HL-60 (cell line): Measurements from ENCODE around the gene MIF.

Source experiments
- CTCF ChIP-seq: IDR thresholded peaks from one replicate; pipeline ENCODE4 v1.5.1; 2011; ENCODE audit warnings: low read length, control low read depth, inconsistent platforms; ENCODE audit not compliant: insufficient read depth
- GABPA ChIP-seq: IDR thresholded peaks from 2 replicates; pipeline ENCODE4 v1.6.1; 2012; ENCODE audit warnings: low read depth
- POLR2AphosphoS5 ChIP-seq: IDR thresholded peaks from 2 replicates; pipeline ENCODE4 v1.6.1; 2012; ENCODE audit warnings: low read depth

- TF ChIP-seq CTCF: no peak
- no peak for TF ChIP-seq POLR2AphosphoS5
- TF ChIP-seq GABPA: no peak
Measured at GRCh38 chr22:23882370-23882769, 11.8 kb upstream of the MIF start.
